ENCODE data around the gene TMEM141.

DNA sequence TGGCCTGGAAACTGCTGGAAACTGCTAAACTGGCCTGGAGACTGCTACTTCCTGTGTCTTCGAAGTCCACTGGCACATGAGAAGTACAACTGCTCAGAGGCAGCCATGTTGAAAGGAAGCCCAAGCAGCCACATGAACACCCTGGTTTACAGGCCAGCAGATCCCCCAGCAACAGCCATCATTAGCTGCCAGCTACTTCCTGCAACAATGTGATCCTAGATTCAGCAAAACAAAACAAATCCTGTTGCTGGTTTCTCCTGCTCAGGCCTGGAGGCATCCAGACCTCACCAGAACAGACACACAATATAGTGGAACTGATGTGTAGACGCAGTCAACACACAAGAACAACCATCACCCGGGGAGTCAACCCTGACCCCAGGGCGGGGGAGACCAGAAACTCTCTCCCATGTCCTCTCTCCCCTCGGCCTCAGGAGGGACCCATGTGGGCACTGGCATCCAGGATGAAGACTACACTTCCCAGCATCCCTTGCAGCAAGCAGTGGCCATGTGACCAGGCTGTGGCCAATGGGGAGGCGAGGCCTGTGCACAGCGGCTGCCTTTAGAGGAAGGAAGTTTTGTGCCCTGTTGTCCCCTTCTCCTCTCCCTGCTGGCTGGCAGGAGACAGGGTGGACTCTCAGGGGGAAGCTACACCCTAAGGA, 17.6 kb upstream of the TMEM141 start:
- no peak for TF ChIP-seq POLR2AphosphoS5 (IDR thresholded peaks at IDR 0.05; ENCODE audit: low read depth, low read length)
- TF ChIP-seq FOXP2 (optimal IDR thresholded peaks at IDR 0.05; ENCODE audit: borderline replicate concordance, extremely low read depth, extremely low read length, insufficient read depth), result no peak
- TF ChIP-seq, protein P1, sequence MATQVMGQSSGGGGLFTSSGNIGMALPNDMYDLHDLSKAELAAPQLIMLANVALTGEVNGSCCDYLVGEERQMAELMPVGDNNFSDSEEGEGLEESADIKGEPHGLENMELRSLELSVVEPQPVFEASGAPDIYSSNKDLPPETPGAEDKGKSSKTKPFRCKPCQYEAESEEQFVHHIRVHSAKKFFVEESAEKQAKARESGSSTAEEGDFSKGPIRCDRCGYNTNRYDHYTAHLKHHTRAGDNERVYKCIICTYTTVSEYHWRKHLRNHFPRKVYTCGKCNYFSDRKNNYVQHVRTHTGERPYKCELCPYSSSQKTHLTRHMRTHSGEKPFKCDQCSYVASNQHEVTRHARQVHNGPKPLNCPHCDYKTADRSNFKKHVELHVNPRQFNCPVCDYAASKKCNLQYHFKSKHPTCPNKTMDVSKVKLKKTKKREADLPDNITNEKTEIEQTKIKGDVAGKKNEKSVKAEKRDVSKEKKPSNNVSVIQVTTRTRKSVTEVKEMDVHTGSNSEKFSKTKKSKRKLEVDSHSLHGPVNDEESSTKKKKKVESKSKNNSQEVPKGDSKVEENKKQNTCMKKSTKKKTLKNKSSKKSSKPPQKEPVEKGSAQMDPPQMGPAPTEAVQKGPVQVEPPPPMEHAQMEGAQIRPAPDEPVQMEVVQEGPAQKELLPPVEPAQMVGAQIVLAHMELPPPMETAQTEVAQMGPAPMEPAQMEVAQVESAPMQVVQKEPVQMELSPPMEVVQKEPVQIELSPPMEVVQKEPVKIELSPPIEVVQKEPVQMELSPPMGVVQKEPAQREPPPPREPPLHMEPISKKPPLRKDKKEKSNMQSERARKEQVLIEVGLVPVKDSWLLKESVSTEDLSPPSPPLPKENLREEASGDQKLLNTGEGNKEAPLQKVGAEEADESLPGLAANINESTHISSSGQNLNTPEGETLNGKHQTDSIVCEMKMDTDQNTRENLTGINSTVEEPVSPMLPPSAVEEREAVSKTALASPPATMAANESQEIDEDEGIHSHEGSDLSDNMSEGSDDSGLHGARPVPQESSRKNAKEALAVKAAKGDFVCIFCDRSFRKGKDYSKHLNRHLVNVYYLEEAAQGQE (IDR thresholded peaks at IDR 0.05; ENCODE audit: insufficient read depth in 1 of 2, low read depth in 2 of 2, low read length in 2 of 2), result no peak

Measured in PFSK-1 (cell line).